ENCODE results near the gene CFAP20DC.
"Not testable (repeated sequence)": the region's sequence is repeated elsewhere in the genome, so short reads cannot be mapped to it uniquely, and the experiment has no call there.

Gene CFAP20DC

DNA sequence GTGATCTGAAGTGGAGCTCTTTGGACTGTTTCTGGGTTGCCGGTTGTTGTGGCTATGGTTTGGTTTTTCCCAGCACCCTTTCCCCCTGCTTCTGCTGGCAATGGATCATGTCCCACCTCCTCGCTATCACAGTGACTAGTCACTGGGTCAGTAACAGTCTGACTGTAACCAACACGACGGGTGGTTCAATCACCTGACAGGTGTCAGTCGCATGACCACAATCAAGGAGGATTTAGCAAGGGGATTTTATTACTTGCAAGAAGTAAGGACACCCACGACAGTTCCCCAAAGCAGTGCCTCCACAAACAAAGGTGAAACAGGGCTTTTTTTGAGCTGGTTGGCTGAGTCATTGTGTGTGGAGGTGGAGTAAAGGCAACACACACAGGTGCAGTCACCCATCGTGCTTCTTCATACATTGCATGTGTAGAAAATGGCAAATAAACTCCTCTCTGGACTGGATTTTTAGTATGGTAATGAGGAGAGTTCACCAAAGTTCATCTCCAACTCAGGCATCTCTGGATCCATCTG lies 324.4 kb downstream of the CFAP20DC start:
- DNase-seq = no peak

DNA sequence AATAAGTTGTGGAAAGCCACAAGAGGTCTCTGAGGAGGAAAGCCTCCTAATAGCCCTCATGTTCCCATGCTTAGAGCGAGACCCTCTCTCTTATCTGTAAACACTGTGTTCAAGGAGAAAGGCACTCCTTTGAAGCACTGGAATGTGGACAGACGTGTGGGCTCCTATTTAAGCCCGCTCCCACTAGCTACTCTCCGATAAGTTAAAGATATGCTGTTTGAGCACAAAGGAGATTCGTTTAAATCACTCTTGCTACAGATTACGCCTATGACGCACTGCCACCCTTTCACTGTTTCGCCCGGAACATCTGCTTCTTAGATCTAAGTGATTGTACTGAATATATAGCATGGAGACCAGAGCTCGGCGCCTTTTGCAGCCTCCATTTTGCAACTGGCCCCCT lies 325.5 kb downstream of the CFAP20DC start:
- no peak for DNase-seq

GRCh38 chr3:58723173-58723572 lies 326.7 kb downstream of the CFAP20DC start:
- no peak for DNase-seq

DNA sequence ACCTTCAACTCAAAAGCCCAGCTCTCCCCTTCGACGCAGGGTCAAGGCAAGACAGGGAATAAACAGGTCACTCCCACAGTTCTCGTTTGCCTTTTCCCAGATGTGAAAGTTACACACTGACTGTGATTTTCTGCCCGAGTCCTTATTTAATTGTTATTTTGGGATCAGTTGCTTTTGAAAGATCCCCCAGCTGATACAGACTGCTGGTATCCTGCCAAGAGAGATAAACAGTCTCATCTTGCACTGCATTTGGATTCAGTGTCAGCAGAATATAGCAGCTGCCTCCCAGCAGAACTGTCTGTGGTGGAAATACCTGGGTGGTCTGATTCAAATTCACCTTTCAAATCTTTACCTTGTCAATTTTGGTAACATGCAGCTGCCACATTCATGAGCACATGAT lies 327.3 kb downstream of the CFAP20DC start:
- no peak for DNase-seq

GRCh38 chr3:58720526-58720925 lies 329.3 kb downstream of the CFAP20DC start:
- no peak for DNase-seq

DNA sequence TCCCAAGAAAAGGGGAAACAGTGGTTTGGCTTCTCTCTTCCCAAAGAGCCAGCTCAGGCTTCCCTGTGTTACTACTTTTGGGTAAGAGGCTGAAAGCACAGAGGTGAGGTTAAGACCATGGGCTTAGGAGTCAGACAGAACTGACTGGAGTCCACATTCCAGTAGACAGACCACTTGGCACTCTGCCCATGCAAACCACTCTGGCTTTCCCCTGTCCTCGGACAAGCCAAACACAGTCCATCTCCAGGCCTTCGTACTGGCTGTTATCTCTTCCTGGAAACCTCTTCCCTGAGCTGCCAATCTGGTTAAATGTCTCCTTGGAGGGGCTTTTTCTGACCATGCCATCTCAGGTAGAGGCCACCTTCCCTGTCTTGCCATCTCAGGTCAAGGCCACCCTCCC lies 330.1 kb downstream of the CFAP20DC start:
- DNase-seq = no peak

- DNase-seq = no peak
These were observed 336.0 kb downstream of the CFAP20DC start for GRCh38 chr3:58713715-58714401.

DNA sequence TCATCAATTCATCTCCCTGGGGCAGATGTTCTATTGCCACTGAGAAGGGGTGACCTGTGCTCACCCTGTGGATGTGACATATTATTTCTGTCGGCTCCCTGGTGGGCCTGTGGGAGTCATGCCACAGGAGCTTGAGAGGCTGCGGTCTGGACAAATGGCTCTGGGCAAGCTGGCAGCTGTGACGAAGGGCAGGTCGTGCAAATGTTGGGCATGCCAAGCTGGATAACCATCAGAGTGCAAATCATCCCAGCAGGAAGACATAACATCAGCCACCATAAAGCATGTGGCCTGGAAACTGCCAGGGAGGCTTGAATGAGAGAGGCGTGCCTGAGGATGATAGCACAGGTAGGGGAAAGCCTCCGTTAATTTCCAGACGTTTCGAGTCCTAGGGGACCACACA lies 338.0 kb downstream of the CFAP20DC start:
- no peak for DNase-seq

GRCh38 chr3:58708983-58709382 lies 340.8 kb downstream of the CFAP20DC start:
- not testable (repeated sequence) for DNase-seq

- DNase-seq = no peak
These were observed 341.6 kb downstream of the CFAP20DC start for GRCh38 chr3:58708116-58708791.

GRCh38 chr3:58707390-58707930 lies 342.4 kb downstream of the CFAP20DC start:
- DNase-seq = no peak

- no peak for DNase-seq
These were observed 343.2 kb downstream of the CFAP20DC start for GRCh38 chr3:58706395-58707167.

DNA sequence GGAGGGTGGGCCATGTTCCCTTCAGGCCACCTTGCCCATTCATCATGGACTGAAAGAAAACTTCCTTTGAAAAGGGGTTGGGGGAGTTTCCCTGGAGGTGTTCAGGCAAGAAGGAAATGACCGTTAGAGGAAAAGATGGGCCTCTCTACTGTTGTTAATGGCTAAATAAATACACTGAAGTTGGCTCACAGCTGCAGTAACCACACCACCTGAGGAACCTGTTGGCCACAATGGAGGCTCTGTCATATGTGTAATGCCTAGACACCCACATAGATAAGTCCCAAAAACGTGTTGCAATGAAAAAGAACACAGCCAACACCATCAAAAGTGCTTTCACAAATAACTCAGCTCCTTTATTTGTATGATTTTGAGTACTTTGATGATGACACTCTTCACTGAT lies 345.1 kb downstream of the CFAP20DC start:
- DNase-seq = no peak

GRCh38 chr3:58704304-58704703 lies 345.5 kb downstream of the CFAP20DC start:
- not testable (repeated sequence) for DNase-seq

DNA sequence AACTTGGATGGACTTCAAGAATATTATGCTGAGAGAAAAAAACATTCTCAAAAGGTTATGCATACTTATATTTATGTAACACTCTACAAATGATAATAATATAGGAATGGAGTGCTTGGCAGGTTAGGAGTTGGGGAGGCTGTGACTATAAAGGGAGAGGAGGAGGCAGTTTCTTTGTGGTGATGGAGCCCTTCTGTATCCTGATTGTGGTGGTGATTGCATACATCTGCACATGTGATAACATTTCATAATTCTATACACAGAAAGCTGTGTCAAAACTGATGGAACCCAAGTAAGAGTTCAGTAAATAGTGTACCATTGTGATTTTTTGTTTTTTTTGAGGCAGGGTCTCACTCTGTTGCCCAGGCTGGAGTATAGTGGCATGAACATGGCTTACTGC lies 351.6 kb downstream of the CFAP20DC start:
- DNase-seq = no peak

- no peak for DNase-seq
These were observed 352.3 kb downstream of the CFAP20DC start for GRCh38 chr3:58697561-58697960.

GRCh38 chr3:58696813-58697212 lies 353.0 kb downstream of the CFAP20DC start:
- not testable (repeated sequence) for DNase-seq

- DNase-seq = no peak
These were observed 353.7 kb downstream of the CFAP20DC start for GRCh38 chr3:58696093-58696492.

- not testable (repeated sequence) for DNase-seq
These were observed 354.5 kb downstream of the CFAP20DC start for GRCh38 chr3:58695284-58695683.

- no peak for DNase-seq
These were observed 355.6 kb downstream of the CFAP20DC start for GRCh38 chr3:58693940-58694850.

- no peak for DNase-seq
These were observed 357.3 kb downstream of the CFAP20DC start for GRCh38 chr3:58692484-58692883.

All from activated gamma-delta T cell (primary cell).